Measurements from ENCODE around the gene THSD7A. TPM values are rescaled to one million over a fixed set of nuclear protein-coding genes. Genes with fewer than 3 reads are reported as not detected.

Gene THSD7A
- total RNA-seq, 1 experiment from 2014 or later: 5.9 TPM

DNA sequence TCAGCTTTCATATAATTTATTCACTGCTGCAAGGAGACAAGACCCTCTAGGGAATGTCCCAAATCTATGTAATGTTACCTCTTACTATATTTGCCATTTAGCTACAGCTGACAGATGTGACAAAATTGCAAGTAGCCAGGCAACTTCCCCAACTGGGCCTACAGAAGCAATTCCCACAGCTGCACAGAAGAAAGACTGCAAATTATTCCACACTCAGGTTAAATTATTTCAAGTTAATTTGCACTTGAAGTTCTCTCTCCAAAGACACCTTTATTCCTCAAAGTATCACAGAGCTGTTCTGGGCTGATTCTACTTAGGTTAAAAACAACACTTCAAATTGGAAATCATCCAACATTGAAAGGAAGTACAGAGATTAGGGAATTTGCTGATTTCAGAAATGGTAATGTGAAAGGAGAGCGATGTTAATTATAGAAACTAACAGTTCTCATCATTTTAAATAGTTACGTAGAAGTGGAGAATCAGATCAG, 133.6 kb downstream of the THSD7A start:
- Mint-ChIP-seq H3K4me1 (ENCODE audit: low read depth, unreplicated experiment) (no peaks in the 10 kb centered on the region), H3K27ac (ENCODE audit: unreplicated experiment) (no peak overlapping the region), H3K27me3 (ENCODE audit: unreplicated experiment) (no peaks in the 10 kb centered on the region), H3K9me3 (ENCODE audit: low read depth, unreplicated experiment) (no peaks in the 10 kb centered on the region), H3K4me3 (ENCODE audit: low read depth, unreplicated experiment) (no peak overlapping the region), H3K36me3 (ENCODE audit: insufficient read depth, unreplicated experiment) (no peaks in the 10 kb centered on the region)
- intact Hi-C loops (cut with micrococcal nuclease; ENCODE audit: unreplicated experiment): no loop called here
- no peak for DNase-seq
- TF ChIP-seq, protein P1, sequence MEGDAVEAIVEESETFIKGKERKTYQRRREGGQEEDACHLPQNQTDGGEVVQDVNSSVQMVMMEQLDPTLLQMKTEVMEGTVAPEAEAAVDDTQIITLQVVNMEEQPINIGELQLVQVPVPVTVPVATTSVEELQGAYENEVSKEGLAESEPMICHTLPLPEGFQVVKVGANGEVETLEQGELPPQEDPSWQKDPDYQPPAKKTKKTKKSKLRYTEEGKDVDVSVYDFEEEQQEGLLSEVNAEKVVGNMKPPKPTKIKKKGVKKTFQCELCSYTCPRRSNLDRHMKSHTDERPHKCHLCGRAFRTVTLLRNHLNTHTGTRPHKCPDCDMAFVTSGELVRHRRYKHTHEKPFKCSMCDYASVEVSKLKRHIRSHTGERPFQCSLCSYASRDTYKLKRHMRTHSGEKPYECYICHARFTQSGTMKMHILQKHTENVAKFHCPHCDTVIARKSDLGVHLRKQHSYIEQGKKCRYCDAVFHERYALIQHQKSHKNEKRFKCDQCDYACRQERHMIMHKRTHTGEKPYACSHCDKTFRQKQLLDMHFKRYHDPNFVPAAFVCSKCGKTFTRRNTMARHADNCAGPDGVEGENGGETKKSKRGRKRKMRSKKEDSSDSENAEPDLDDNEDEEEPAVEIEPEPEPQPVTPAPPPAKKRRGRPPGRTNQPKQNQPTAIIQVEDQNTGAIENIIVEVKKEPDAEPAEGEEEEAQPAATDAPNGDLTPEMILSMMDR (IDR thresholded peaks at IDR 0.05; ENCODE audit: unreplicated experiment): no peak
- CTCF ChIA-PET: interaction anchor here (0.6 kb wide), 1 partner anchor 8 kb away, joined by 9 read pairs; no protein-coding TSS in a partner anchor
- BruUV-seq (replicated peaks): no TSS peak

DNA sequence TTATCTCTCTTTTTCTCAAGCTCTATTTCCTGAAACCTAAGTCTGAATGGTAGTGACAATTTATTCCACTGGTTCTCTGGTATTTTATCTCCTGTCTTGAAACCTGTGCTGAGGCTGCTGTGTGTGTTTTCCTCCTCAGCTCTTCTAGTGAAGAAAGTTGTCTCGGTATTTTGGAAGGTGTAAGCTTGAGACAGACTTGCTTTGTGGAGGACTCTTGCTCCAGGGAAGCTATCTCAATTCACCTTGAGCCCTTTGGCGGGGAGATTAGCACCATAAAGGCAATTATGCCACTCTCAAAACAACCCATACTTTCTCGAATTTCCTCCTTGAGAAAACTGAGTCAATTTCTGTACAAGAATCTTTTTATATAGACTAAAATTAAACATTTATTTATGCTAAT, 141.6 kb downstream of the THSD7A start:
- peaks cover under 1% of the 10 kb centered on the region for H3K9me3 Mint-ChIP-seq (ENCODE audit: low read depth, unreplicated experiment)
- CTCF ChIA-PET: no interaction called here
- TF ChIP-seq, protein P1 (IDR thresholded peaks at IDR 0.05; ENCODE audit: unreplicated experiment): no peak

DNA sequence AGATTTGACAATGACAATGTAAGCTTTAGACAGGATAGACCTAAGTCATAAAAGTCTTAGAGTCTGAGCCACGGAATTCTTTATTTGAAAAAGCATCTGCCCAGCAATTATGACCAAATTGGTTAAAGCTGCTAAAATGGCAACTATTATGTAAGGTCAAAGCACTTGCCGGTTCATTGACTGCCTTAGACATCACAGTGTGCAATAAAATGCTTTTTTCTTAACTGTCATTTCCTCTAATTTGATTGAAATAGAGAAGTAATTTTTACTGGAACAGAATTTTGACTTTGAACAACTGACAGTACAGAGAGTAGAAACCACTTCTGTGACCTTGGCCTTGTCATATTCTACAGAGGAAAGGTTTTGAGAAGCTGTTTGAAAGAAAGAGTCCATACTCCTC, 142.9 kb downstream of the THSD7A start:
- CTCF ChIA-PET: interaction anchor here (0.8 kb wide), 1 partner anchor 18 kb away, joined by 3 read pairs; no protein-coding TSS in a partner anchor
- no peak for DNase-seq
- no peak overlapping the region for H3K4me3 Mint-ChIP-seq (ENCODE audit: low read depth, unreplicated experiment)
- H3K9me3 Mint-ChIP-seq (ENCODE audit: low read depth, unreplicated experiment): peaks cover 4% of the 10 kb centered on the region
- H3K27me3 Mint-ChIP-seq (ENCODE audit: unreplicated experiment): no peaks in the 10 kb centered on the region
- H3K27ac Mint-ChIP-seq (ENCODE audit: unreplicated experiment): no peak overlapping the region
- H3K36me3 Mint-ChIP-seq (ENCODE audit: insufficient read depth, unreplicated experiment): no peaks in the 10 kb centered on the region
- intact Hi-C loops (cut with micrococcal nuclease; ENCODE audit: unreplicated experiment): no loop called here
- no TSS peak for BruUV-seq (replicated peaks)
- TF ChIP-seq, protein P1 (IDR thresholded peaks at IDR 0.05; ENCODE audit: unreplicated experiment): no peak
- no peaks in the 10 kb centered on the region for H3K4me1 Mint-ChIP-seq (ENCODE audit: low read depth, unreplicated experiment)

More for the DNA sequence above, 141.6 kb downstream of the THSD7A start:
- Mint-ChIP-seq H3K4me1 (ENCODE audit: low read depth, unreplicated experiment) (no peaks in the 10 kb centered on the region), H3K27ac (ENCODE audit: unreplicated experiment) (no peak overlapping the region), H3K36me3 (ENCODE audit: insufficient read depth, unreplicated experiment) (no peaks in the 10 kb centered on the region), H3K27me3 (ENCODE audit: unreplicated experiment) (no peaks in the 10 kb centered on the region), H3K4me3 (ENCODE audit: low read depth, unreplicated experiment) (no peak overlapping the region)
- intact Hi-C loops (cut with micrococcal nuclease; ENCODE audit: unreplicated experiment): no loop called here
- no peak for DNase-seq
- no TSS peak for BruUV-seq (replicated peaks)

DNA sequence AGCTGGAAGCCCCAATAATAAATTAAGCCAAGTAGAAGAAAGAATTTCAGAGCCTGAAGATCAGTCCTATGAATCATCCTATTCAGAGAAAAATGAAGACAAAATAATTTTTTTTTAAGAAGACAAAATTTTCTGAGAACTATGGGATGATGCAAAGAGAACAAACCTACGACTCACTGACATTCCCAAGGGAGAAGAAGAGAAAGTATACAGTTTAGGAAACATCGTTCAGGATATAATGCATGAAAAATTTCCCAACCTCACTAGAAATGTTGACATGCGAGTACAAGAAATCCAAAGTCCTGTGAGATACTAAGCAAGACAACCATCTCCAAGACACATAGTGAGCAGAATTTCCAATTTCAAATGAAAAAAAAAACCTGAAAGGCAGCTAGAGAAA, 150.5 kb downstream of the THSD7A start:
- BruUV-seq (replicated peaks): no TSS peak
- H3K4me3 Mint-ChIP-seq (ENCODE audit: low read depth, unreplicated experiment): no peak overlapping the region
- no peaks in the 10 kb centered on the region for H3K27me3 Mint-ChIP-seq (ENCODE audit: unreplicated experiment)
- CTCF ChIA-PET: no interaction called here
- DNase-seq: no peak
- peaks cover 34% of the 10 kb centered on the region for H3K9me3 Mint-ChIP-seq (ENCODE audit: low read depth, unreplicated experiment)
- intact Hi-C loops (cut with micrococcal nuclease; ENCODE audit: unreplicated experiment): no loop called here
- H3K27ac Mint-ChIP-seq (ENCODE audit: unreplicated experiment): no peak overlapping the region
- no peaks in the 10 kb centered on the region for H3K36me3 Mint-ChIP-seq (ENCODE audit: insufficient read depth, unreplicated experiment)
- no peaks in the 10 kb centered on the region for H3K4me1 Mint-ChIP-seq (ENCODE audit: low read depth, unreplicated experiment)
- TF ChIP-seq, protein P1 (IDR thresholded peaks at IDR 0.05; ENCODE audit: unreplicated experiment): no peak

Data from Calu3 (cell line).